ENCODE measurements around the gene CEP76.

The CEP76 gene

DNA sequence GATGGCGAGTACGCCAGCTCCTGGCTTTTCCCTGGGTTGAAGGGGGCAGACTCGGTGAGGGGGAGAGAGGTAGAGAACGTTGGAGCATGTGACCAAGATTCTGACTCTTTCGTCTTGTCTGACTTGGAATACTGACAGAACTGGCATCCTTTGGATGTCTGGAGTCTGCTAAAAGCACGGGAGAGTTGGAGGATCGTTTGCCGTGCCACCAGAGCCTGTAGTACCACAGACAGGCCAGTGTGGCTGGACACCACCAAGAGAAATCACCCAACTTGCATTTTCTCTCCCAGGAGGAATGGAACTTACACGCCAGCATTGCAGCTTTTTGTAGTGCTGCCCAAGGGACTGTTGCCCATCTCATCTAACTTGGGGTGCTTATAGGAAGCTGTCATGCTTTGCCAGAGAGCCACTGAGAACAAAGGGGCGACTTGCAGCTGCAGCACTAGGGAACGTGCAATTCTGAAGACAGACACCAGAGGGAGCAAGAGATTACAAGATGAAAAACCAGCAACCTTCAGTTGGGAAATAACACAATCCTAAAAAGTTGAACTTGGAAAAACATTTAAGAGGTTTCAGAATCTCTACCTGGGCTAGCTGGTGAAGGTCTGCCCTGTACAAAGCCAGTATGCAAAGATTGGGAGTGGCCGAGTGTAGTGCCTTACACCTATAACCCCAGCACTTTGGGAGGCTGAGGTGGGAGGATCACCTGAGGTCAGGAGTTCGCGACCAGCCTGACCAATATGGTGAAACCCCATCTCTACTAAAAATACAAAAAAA is 24.4 kb upstream of the CEP76 start:
- TF ChIP-seq, protein P1, sequence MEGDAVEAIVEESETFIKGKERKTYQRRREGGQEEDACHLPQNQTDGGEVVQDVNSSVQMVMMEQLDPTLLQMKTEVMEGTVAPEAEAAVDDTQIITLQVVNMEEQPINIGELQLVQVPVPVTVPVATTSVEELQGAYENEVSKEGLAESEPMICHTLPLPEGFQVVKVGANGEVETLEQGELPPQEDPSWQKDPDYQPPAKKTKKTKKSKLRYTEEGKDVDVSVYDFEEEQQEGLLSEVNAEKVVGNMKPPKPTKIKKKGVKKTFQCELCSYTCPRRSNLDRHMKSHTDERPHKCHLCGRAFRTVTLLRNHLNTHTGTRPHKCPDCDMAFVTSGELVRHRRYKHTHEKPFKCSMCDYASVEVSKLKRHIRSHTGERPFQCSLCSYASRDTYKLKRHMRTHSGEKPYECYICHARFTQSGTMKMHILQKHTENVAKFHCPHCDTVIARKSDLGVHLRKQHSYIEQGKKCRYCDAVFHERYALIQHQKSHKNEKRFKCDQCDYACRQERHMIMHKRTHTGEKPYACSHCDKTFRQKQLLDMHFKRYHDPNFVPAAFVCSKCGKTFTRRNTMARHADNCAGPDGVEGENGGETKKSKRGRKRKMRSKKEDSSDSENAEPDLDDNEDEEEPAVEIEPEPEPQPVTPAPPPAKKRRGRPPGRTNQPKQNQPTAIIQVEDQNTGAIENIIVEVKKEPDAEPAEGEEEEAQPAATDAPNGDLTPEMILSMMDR (IDR thresholded peaks at IDR 0.05; ENCODE audit: poor library complexity, severe bottlenecking): peak; percentile 90
- H3K27me3 ChIP-seq (ENCODE audit: insufficient read depth, poor library complexity, severe bottlenecking): no peaks in the 10 kb centered on the region
- H3K9me3 ChIP-seq (ENCODE audit: severe bottlenecking): peaks cover 2% of the 10 kb centered on the region
- H3K27ac ChIP-seq (ENCODE audit: poor library complexity, severe bottlenecking): no peak overlapping the region
- H3K4me3 ChIP-seq (ENCODE audit: severe bottlenecking): no peak overlapping the region
- H3K36me3 ChIP-seq (ENCODE audit: low read depth): peaks cover 25% of the 10 kb centered on the region
- ATAC-seq (ENCODE audit: low read depth): peak; percentile 55; the same call in 2 of the 3 replicates
- H3K4me1 ChIP-seq (ENCODE audit: insufficient read depth, poor library complexity, severe bottlenecking): no peaks in the 10 kb centered on the region
- DNase-seq (ENCODE audit: low spot score): no peak

DNA sequence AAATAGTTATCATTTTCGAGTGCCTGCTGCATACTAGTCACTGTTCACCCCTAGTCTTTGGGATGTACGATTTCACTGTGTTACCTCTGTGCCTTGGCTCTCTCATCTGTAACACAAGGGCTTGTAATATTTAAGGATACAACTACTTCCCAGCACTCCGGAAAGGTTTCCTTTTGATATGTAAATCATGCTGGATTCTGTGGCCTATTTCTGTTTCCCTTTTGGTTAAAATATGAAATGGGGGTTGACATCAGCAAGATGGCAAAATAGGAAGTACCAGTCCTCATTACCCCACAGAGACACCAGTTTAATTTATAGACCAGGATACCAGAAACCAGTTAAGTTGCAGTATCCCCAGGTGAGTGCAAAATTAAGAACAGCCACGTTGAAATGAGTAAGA is 23.8 kb upstream of the CEP76 start:
- no peak for ATAC-seq (ENCODE audit: low read depth)
- Histone ChIP-seq H3K4me3 (ENCODE audit: severe bottlenecking) (no peak overlapping the region), H3K4me1 (ENCODE audit: insufficient read depth, poor library complexity, severe bottlenecking) (no peaks in the 10 kb centered on the region), H3K27ac (ENCODE audit: poor library complexity, severe bottlenecking) (no peak overlapping the region), H3K36me3 (ENCODE audit: low read depth) (peaks cover 29% of the 10 kb centered on the region), H3K27me3 (ENCODE audit: insufficient read depth, poor library complexity, severe bottlenecking) (no peaks in the 10 kb centered on the region), H3K9me3 (ENCODE audit: severe bottlenecking) (peaks cover 2% of the 10 kb centered on the region)
- no peak for DNase-seq (ENCODE audit: low spot score)
- TF ChIP-seq, protein P1 (IDR thresholded peaks at IDR 0.05; ENCODE audit: poor library complexity, severe bottlenecking): no peak

DNA sequence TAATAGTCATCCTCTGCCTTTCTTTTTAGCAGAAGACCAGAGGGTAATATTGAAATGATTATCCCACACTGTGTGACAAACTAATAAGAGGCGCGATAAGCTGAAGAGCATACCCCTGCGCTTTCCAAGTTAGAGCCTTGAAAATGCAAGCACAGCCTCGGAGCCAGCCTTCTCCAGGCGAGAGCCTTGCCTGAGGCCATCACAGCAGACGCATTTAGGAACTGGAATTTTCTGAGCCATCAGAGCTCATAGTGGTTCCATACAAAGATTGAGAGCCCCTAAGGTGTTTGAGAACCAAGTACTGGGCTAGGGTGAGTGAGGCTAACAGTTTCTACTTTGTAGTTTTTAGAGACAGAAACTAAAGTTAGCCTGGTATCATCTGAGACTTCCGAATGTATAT is 20.2 kb upstream of the CEP76 start:
- H3K27me3 ChIP-seq (ENCODE audit: insufficient read depth, poor library complexity, severe bottlenecking): no peaks in the 10 kb centered on the region
- no peak for DNase-seq (ENCODE audit: low spot score)
- TF ChIP-seq, protein P1 (IDR thresholded peaks at IDR 0.05; ENCODE audit: poor library complexity, severe bottlenecking): no peak
- no peaks in the 10 kb centered on the region for H3K9me3 ChIP-seq (ENCODE audit: severe bottlenecking)
- H3K4me3 ChIP-seq (ENCODE audit: severe bottlenecking): no peak overlapping the region
- ATAC-seq (ENCODE audit: low read depth): no peak
- H3K27ac ChIP-seq (ENCODE audit: poor library complexity, severe bottlenecking): no peak overlapping the region
- no peaks in the 10 kb centered on the region for H3K4me1 ChIP-seq (ENCODE audit: insufficient read depth, poor library complexity, severe bottlenecking)
- H3K36me3 ChIP-seq (ENCODE audit: low read depth): peaks cover 63% of the 10 kb centered on the region

DNA sequence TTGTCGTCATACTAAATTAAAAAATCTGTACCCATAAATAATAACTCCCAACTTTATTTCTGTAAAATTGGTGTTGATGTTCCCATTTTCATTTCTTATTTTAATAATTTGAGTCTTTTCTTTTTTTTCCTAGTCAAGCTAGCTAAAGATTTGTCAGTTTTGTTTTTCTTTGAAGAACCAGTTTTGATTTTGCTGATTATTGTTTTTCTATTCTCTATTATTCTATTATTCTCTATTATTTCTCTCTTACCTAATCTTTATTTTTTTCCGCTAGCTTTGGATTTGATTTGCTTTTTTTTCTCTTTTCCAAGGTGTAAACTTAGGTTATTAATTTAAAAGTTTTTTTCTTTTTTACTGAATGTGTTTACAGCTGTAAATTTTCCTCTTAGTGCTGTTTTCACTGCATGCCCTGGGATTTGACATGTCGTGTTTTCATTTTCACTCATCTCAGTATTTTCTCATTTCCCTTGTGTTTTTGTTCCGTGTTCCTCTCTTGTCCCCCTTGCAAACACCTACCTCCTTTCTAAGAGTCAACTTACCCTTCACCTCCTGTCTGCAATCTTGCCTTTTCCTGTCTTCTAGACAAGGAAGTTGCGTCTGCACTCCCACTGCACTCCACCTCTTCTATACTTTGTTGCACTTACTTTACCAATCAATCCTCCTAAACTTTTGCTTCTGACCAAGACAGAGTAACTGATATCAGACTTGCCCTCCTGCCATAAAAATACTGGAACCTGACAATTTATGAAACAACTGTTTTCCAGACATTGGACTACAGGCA is 19.2 kb upstream of the CEP76 start:
- H3K27ac ChIP-seq (ENCODE audit: poor library complexity, severe bottlenecking): no peak overlapping the region
- H3K4me1 ChIP-seq (ENCODE audit: insufficient read depth, poor library complexity, severe bottlenecking): no peaks in the 10 kb centered on the region
- no peaks in the 10 kb centered on the region for H3K9me3 ChIP-seq (ENCODE audit: severe bottlenecking)
- peaks cover 71% of the 10 kb centered on the region for H3K36me3 ChIP-seq (ENCODE audit: low read depth)
- ATAC-seq (ENCODE audit: low read depth): no peak
- no peak overlapping the region for H3K4me3 ChIP-seq (ENCODE audit: severe bottlenecking)
- DNase-seq (ENCODE audit: low spot score): no peak
- no peaks in the 10 kb centered on the region for H3K27me3 ChIP-seq (ENCODE audit: insufficient read depth, poor library complexity, severe bottlenecking)
- TF ChIP-seq, protein P1 (IDR thresholded peaks at IDR 0.05; ENCODE audit: poor library complexity, severe bottlenecking): no peak

Data from RWPE2 (cell line).